Smooth muscle cell (in vitro differentiated cells): ENCODE data around the gene OR51G1. TPM values are rescaled to one million over a fixed set of nuclear protein-coding genes. Genes with fewer than 3 reads are reported as not detected.
"Not testable (repeated sequence)": the region's sequence is repeated elsewhere in the genome, so short reads cannot be mapped to it uniquely, and the experiment has no call there.

ENCODE experiments used
- DNase-seq: peaks from one replicate; lab custom pipeline; 2025; ENCODE audit not compliant: unreplicated experiment; lab: John Stamatoyannopoulos, UW
- H2AFZ ChIP-seq: fragments of 200-600 bp; sonication (generic); 2 replicates; pipeline ENCODE4 v1.6.0; 2016; ENCODE audit warnings: antibody characterized with exemption, low read depth, mild to moderate bottlenecking
- H3F3A ChIP-seq: fragments of 200-600 bp; sonication (generic); 2 replicates; pipeline ENCODE4 v1.6.0; 2017; ENCODE audit warnings: antibody characterized with exemption, low read depth
- H3K27ac ChIP-seq: fragments of 200-600 bp; sonication (generic); 2 replicates; pipeline ENCODE4 v1.5.1; 2016; ENCODE audit warnings: low read depth, mild to moderate bottlenecking
- H3K27me3 ChIP-seq: fragments of 200-600 bp; sonication (generic); 2 replicates; pipeline ENCODE4 v1.6.1; 2016; ENCODE audit warnings: low read depth, mild to moderate bottlenecking
- H3K36me3 ChIP-seq: fragments of 200-600 bp; sonication (generic); 2 replicates; pipeline ENCODE4 v1.5.1; 2016; ENCODE audit warnings: low read depth
- H3K4me1 ChIP-seq: fragments of 200-600 bp; sonication (generic); 2 replicates; pipeline ENCODE4 v1.5.1; 2016; ENCODE audit warnings: low read depth
- H3K4me2 ChIP-seq: fragments of 200-600 bp; sonication (generic); 2 replicates; pipeline ENCODE4 v1.6.0; 2016; ENCODE audit warnings: mild to moderate bottlenecking
- H3K4me3 ChIP-seq: fragments of 200-600 bp; sonication (generic); 2 replicates; pipeline ENCODE4 v1.5.1; 2016; ENCODE audit warnings: mild to moderate bottlenecking
- H3K79me2 ChIP-seq: fragments of 200-600 bp; sonication (generic); 2 replicates; pipeline ENCODE4 v1.6.0; 2016; ENCODE audit warnings: low read depth, mild to moderate bottlenecking
- H3K9ac ChIP-seq: fragments of 200-600 bp; sonication (generic); 2 replicates; pipeline ENCODE4 v1.6.0; 2016; ENCODE audit warnings: low read depth
- H3K9me3 ChIP-seq: fragments of 200-600 bp; sonication (generic); replicated peaks from 2 replicates; pipeline ENCODE4 v1.5.1; 2016; ENCODE audit warnings: low read depth
- H4K20me1 ChIP-seq: fragments of 200-600 bp; sonication (generic); 2 replicates; pipeline ENCODE4 v1.6.0; 2016; ENCODE audit warnings: low read depth
- CTCF ChIP-seq: fragments of 200-600 bp; sonication (generic); IDR thresholded peaks from 2 replicates; pipeline ENCODE4 v1.5.1; 2017; ENCODE audit warnings: borderline replicate concordance, mild to moderate bottlenecking, antibody characterized with exemption; ENCODE audit not compliant: insufficient read depth, poor library complexity, severe bottlenecking
- WGBS: methylation state at CpG from one replicate; pipeline ENCODE4 v1.1.7; 2016; ENCODE audit warnings: low lambda C conversion rate; 5-methylcytosine and 5-hydroxymethylcytosine counted together
- polyA plus RNA-seq: library from polyadenylated mRNA; unstranded; fragments of >200 nt; fragmentation: Nextera tagmentation; extraction: Ambion mirVana; gene quantifications from 2 replicates; pipeline ENCODE4 v1.2.1, GENCODE V29; 2016
- total RNA-seq: library from RNA; depleted of rRNA; stranded (reverse); fragments of >200 nt; gene quantifications from 2 replicates; pipeline ENCODE4 v1.2.3, GENCODE V29; 2014

The OR51G1 gene
- total and polyA plus RNA-seq, 2 experiments from 2014 or later = not detected

GRCh38 chr11:4957396-4957795, 33.3 kb upstream of the OR51G1 start:
- WGBS = 85% methylated on average over 4 of the region's 4 CpGs
- Histone ChIP-seq H4K20me1 (no peaks in the 10 kb centered on the region), H3K27ac (no peak overlapping the region), H3K36me3 (no peaks in the 10 kb centered on the region), H3K79me2 (no peaks in the 10 kb centered on the region), H3F3A (no peaks in the 10 kb centered on the region), H3K27me3 (no peaks in the 10 kb centered on the region), H3K4me3 (no peak overlapping the region), H3K4me2 (no peak overlapping the region), H3K9ac (no peak overlapping the region), H2AFZ (no peak overlapping the region), H3K9me3 (no peaks in the 10 kb centered on the region), H3K4me1 (no peaks in the 10 kb centered on the region)
- TF ChIP-seq CTCF = no peak
- no peak for DNase-seq

- H4K20me1 ChIP-seq, H3K79me2 ChIP-seq, H3F3A ChIP-seq, H3K36me3 ChIP-seq, H2AFZ ChIP-seq, H3K27ac ChIP-seq, H3K27me3 ChIP-seq, H3K4me3 ChIP-seq, H3K9me3 ChIP-seq, H3K4me2 ChIP-seq, DNase-seq, H3K4me1 ChIP-seq, H3K9ac ChIP-seq: not testable (repeated sequence)
- WGBS = 75% methylated on average over 2 of the region's 2 CpGs
Measured at GRCh38 chr11:4955613-4956012, 31.5 kb upstream of the OR51G1 start, which contains the start of gene OR51A2. Gene OR51A2 (minus strand): TSS chr11:4955713. CDS start chr11:4955713, 0 bp downstream.

GRCh38 chr11:4947505-4947904, 23.4 kb upstream of the OR51G1 start, which contains the start of gene OR51A4:
Gene OR51A4 (minus strand): TSS chr11:4947605. CDS start chr11:4947100, 505 bp downstream.
- Histone ChIP-seq H3K79me2 (no peaks in the 10 kb centered on the region), H3K4me3 (no peak within 1 kb of the TSS), H3K4me1 (no peaks in the 10 kb centered on the region), H4K20me1 (no peaks in the 10 kb centered on the region), H3K9ac (no peak within 1 kb of the TSS), H3F3A (no peaks in the 10 kb centered on the region), H3K27me3 (no peaks in the 10 kb centered on the region), H3K4me2 (no peak within 1 kb of the TSS), H3K9me3 (no peaks in the 10 kb centered on the region), H3K36me3 (no peaks in the 10 kb centered on the region), H3K27ac (no peak within 1 kb of the TSS), H2AFZ (no peak within 1 kb of the TSS)
- no peak for TF ChIP-seq CTCF
- DNase-seq = no peak

GRCh38 chr11:4936745-4937144, 12.6 kb upstream of the OR51G1 start:
- peaks cover 5% of the 10 kb centered on the region for H3K27me3 ChIP-seq
- no peaks in the 10 kb centered on the region for H3K36me3 ChIP-seq
- no peaks in the 10 kb centered on the region for H3F3A ChIP-seq
- H3K4me1 ChIP-seq = no peaks in the 10 kb centered on the region
- no peak overlapping the region for H2AFZ ChIP-seq
- H4K20me1 ChIP-seq = no peaks in the 10 kb centered on the region
- no peak for TF ChIP-seq CTCF
- no peak overlapping the region for H3K4me3 ChIP-seq
- no peaks in the 10 kb centered on the region for H3K9me3 ChIP-seq
- no peak overlapping the region for H3K27ac ChIP-seq
- 85% methylated on average over 3 of the region's 3 CpGs for WGBS
- no peaks in the 10 kb centered on the region for H3K79me2 ChIP-seq
- DNase-seq = no peak
- no peak overlapping the region for H3K4me2 ChIP-seq
- no peak overlapping the region for H3K9ac ChIP-seq
